ENCODE measurements around the gene ANKRD34A. TPM values are rescaled to one million over a fixed set of nuclear protein-coding genes. Genes with fewer than 3 reads are reported as not detected.

ANKRD34A gene
- total and polyA plus RNA-seq, 4 donors = 0.06 to 0.17 (median 0.13) TPM; not detected in 1

- H3K4me3 ChIP-seq (ENCODE audit: low read depth in 1 of 3, low read length in 3 of 3) = no peak overlapping the region
- peaks cover 8 to 34% (median 28%) of the 10 kb centered on the region in 4 donors for H3K4me1 ChIP-seq (ENCODE audit: control insufficient read depth in 4 of 4, insufficient read depth in 4 of 4, low read length in 3 of 4)
- DNase-seq (ENCODE audit: low spot score) = no peak
- no peaks in the 10 kb centered on the region for H3K27me3 ChIP-seq (ENCODE audit: control insufficient read depth in 4 of 4, insufficient read depth in 4 of 4, low read length in 3 of 4)
- H3K27ac ChIP-seq (ENCODE audit: low read depth in 1 of 2, low read length in 2 of 2) = no peak overlapping the region
- 98% methylated on average over 3 of the region's 3 CpGs for WGBS
- TF ChIP-seq YY1 (IDR thresholded peaks at IDR 0.05) (no peak), ZBTB33 (IDR thresholded peaks at IDR 0.05) (no peak), REST (IDR thresholded peaks at IDR 0.05) (no peak), EGR1 (IDR thresholded peaks at IDR 0.05; ENCODE audit: low read depth in 2 of 2) (no peak), SP1 (IDR thresholded peaks at IDR 0.05) (no peak), JUND (IDR thresholded peaks at IDR 0.05) (no peak), RXRA (IDR thresholded peaks at IDR 0.05) (no peak), FOXA2 (IDR thresholded peaks at IDR 0.05) (no peak), NR2F2 (IDR thresholded peaks at IDR 0.05) (no peak), GABPA (IDR thresholded peaks at IDR 0.05 in 1 of 2, conservative IDR thresholded peaks at IDR 0.05 in 1 of 2) (no peak), RAD21 (IDR thresholded peaks at IDR 0.05) (no peak), ATF3 (IDR thresholded peaks at IDR 0.05) (no peak), TAF1 (conservative IDR thresholded peaks at IDR 0.05) (no peak), HNF4A (conservative IDR thresholded peaks at IDR 0.05) (no peak), MAX (IDR thresholded peaks at IDR 0.05) (no peak), HNF4G (IDR thresholded peaks at IDR 0.05) (no peak), FOXA1 (IDR thresholded peaks at IDR 0.05) (no peak)
- TF ChIP-seq, protein P1, sequence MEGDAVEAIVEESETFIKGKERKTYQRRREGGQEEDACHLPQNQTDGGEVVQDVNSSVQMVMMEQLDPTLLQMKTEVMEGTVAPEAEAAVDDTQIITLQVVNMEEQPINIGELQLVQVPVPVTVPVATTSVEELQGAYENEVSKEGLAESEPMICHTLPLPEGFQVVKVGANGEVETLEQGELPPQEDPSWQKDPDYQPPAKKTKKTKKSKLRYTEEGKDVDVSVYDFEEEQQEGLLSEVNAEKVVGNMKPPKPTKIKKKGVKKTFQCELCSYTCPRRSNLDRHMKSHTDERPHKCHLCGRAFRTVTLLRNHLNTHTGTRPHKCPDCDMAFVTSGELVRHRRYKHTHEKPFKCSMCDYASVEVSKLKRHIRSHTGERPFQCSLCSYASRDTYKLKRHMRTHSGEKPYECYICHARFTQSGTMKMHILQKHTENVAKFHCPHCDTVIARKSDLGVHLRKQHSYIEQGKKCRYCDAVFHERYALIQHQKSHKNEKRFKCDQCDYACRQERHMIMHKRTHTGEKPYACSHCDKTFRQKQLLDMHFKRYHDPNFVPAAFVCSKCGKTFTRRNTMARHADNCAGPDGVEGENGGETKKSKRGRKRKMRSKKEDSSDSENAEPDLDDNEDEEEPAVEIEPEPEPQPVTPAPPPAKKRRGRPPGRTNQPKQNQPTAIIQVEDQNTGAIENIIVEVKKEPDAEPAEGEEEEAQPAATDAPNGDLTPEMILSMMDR (IDR thresholded peaks at IDR 0.05; ENCODE audit: low read depth, low read length, missing input control) = no peak
- H3K36me3 ChIP-seq (ENCODE audit: control insufficient read depth in 4 of 4, insufficient read depth in 3 of 4, low read depth in 1 of 4, low read length in 3 of 4) = no peaks in the 10 kb centered on the region
- H3K9me3 ChIP-seq (ENCODE audit: control insufficient read depth in 4 of 4, low read length in 3 of 4) = no peaks in the 10 kb centered on the region
- no peak overlapping the region for H3K9ac ChIP-seq (ENCODE audit: low read depth in 1 of 2, low read length in 2 of 2)
These were observed 11.5 kb downstream of the ANKRD34A start for GRCh38 chr1:145952903-145953302.

Data from liver (tissue), 9 donors.